Measurements from ENCODE around the gene BMP5.

DNA sequence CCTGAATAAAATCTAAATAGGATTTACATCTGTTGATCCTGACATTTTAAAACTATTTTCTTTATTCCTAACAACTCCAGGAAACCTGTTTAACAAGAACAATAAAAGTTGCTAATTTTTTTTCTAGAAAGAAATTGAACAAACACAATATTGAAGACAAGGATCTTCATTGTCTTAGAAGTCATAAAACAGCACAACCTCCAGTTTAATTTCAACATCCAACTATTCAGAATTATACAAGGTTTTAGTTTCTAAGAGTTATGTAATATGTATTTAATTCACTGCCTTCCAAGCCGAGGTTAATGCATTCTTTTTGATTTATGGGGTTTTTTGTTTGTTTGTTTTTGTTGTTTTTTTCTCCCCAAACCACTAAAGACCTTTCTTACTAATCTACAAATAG, 7.2 kb downstream of the BMP5 start:
- TF ChIP-seq NFYB (CRISPR knock-in tag; IDR thresholded peaks at IDR 0.05) (no peak), MAFK (conservative IDR thresholded peaks at IDR 0.05 in 1 of 2, IDR thresholded peaks at IDR 0.05 in 1 of 2; ENCODE audit: low read length in 2 of 2) (no peak), EP300 (IDR thresholded peaks at IDR 0.05; ENCODE audit: low read depth in 2 of 2, low read length in 2 of 2) (no peak), EP300 (CRISPR knock-in tag; IDR thresholded peaks at IDR 0.05; ENCODE audit: borderline replicate concordance) (no peak), HIVEP1 (CRISPR knock-in tag; IDR thresholded peaks at IDR 0.05) (no peak), ZSCAN21 (CRISPR knock-in tag; IDR thresholded peaks at IDR 0.05; ENCODE audit: borderline replicate concordance) (no peak), REST (IDR thresholded peaks at IDR 0.05; ENCODE audit: borderline replicate concordance in 1 of 2, low read depth in 1 of 2, low read length in 2 of 2) (no peak)
- TF ChIP-seq, protein P1, sequence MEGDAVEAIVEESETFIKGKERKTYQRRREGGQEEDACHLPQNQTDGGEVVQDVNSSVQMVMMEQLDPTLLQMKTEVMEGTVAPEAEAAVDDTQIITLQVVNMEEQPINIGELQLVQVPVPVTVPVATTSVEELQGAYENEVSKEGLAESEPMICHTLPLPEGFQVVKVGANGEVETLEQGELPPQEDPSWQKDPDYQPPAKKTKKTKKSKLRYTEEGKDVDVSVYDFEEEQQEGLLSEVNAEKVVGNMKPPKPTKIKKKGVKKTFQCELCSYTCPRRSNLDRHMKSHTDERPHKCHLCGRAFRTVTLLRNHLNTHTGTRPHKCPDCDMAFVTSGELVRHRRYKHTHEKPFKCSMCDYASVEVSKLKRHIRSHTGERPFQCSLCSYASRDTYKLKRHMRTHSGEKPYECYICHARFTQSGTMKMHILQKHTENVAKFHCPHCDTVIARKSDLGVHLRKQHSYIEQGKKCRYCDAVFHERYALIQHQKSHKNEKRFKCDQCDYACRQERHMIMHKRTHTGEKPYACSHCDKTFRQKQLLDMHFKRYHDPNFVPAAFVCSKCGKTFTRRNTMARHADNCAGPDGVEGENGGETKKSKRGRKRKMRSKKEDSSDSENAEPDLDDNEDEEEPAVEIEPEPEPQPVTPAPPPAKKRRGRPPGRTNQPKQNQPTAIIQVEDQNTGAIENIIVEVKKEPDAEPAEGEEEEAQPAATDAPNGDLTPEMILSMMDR (CRISPR knock-in tag; IDR thresholded peaks at IDR 0.05) = no peak
